ENCODE data around the gene ZFP36L1. TPM values are rescaled to one million over a fixed set of nuclear protein-coding genes. Genes with fewer than 3 reads are reported as not detected.

ZFP36L1 gene
- total RNA-seq, 4 donors from 2014 or later = 180 to 712 (median 266) TPM

DNA sequence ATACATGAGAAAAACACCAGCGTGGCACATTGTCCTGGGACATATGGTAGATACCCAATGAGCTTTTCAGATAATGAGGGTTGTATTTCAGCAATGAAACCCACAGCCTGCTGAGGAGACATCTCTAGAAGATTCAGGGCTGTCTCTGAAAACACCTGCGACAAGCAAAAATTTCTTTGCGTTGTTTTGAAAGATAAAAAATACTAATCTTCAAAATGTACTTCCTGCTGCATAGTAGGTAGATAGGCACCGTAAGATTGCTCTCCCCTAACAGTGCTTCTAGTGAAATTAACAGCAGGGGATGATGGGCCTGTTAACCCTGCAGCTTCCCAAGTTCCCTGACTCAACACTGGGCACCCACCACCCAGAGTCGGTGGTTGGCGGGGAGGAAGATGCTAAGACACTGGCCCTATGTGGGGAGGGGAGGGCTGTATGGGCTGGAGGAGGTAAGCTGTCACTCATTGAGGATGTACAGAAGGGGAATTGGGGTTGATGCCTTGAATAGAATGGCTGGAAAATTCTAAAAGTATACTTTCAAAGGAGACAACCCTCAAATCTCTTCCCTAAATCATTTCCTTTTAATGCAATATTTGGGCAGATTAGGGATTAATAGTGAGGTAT lies 20.0 kb downstream of the ZFP36L1 start:
- Histone ChIP-seq H3K4me3 (no peak overlapping the region), H3K27me3 (no peaks in the 10 kb centered on the region), H3K36me3 (no peaks in the 10 kb centered on the region), H3K9me3 (no peaks in the 10 kb centered on the region), H3K27ac (no peak overlapping the region), H3K4me1 (peaks cover 0 to 6% (median 0%) of the 10 kb centered on the region in 4 donors)
- DNase-seq = no peak
- no peak for TF ChIP-seq POLR2A (IDR thresholded peaks at IDR 0.05)
- no peak for TF ChIP-seq POLR2AphosphoS5 (IDR thresholded peaks at IDR 0.05)
- no peak for TF ChIP-seq EP300 (IDR thresholded peaks at IDR 0.05; ENCODE audit: low read depth)
- TF ChIP-seq, protein P1, sequence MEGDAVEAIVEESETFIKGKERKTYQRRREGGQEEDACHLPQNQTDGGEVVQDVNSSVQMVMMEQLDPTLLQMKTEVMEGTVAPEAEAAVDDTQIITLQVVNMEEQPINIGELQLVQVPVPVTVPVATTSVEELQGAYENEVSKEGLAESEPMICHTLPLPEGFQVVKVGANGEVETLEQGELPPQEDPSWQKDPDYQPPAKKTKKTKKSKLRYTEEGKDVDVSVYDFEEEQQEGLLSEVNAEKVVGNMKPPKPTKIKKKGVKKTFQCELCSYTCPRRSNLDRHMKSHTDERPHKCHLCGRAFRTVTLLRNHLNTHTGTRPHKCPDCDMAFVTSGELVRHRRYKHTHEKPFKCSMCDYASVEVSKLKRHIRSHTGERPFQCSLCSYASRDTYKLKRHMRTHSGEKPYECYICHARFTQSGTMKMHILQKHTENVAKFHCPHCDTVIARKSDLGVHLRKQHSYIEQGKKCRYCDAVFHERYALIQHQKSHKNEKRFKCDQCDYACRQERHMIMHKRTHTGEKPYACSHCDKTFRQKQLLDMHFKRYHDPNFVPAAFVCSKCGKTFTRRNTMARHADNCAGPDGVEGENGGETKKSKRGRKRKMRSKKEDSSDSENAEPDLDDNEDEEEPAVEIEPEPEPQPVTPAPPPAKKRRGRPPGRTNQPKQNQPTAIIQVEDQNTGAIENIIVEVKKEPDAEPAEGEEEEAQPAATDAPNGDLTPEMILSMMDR (IDR thresholded peaks at IDR 0.05) = no peak
- 58 to 91% methylated on average over 2 to 6 of the region's 6 CpGs for WGBS, 2 donors (ENCODE audit: low coverage in 1 of 2)
- intact Hi-C loops (cut with DNase I; ENCODE audit: low total_unique reads) (no loop called here), in situ Hi-C loops (cut with MboI; ENCODE audit: low pct_ligation_motif_present in 1 of 4, low pct_unique_long_range_greater_than_20kb in 1 of 4, low sequenced_read_pairs in 3 of 4) (no loop called here)

DNA sequence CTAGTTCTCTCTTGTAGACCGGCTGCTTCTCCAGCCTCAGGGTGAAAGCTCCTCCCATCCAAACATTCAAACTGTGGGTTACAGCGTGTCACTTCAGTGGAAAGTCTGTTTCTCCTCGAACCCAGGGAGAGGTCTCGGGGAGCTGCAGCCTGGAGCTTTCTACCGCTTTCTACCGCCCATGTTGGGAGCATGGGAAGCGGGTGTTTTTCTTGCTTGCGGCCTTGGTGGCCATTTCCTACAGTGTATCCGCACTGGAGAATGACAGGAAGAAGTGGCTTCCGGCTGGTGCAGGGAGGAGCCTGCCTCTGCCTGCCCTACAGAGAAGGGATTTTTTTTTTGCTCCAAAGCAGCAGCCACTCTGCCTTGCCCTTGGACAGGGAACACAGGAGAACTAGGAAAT lies 21.2 kb downstream of the ZFP36L1 start:
- Histone ChIP-seq H3K27ac (peak overlapping the region; percentile 28 to 45 (median 38)), H3K4me3 (no peak overlapping the region), H3K36me3 (no peaks in the 10 kb centered on the region), H3K4me1 (peaks cover 0 to 6% (median 0%) of the 10 kb centered on the region in 4 donors), H3K27me3 (no peaks in the 10 kb centered on the region), H3K9me3 (no peaks in the 10 kb centered on the region)
- WGBS, 2 donors (ENCODE audit: low coverage in 1 of 2) = 70% methylated on average over 10 of the region's 10 CpGs; no CpG with 5 or more reads in 1 of the 2 donors
- in situ Hi-C loops (cut with MboI; ENCODE audit: low pct_ligation_motif_present in 1 of 4, low pct_unique_long_range_greater_than_20kb in 1 of 4, low sequenced_read_pairs in 3 of 4) = no loop called here
- TF ChIP-seq POLR2A (IDR thresholded peaks at IDR 0.05) (no peak), EP300 (IDR thresholded peaks at IDR 0.05; ENCODE audit: low read depth) (no peak), POLR2AphosphoS5 (IDR thresholded peaks at IDR 0.05) (no peak)
- TF ChIP-seq, protein P1 (IDR thresholded peaks at IDR 0.05) = no peak
- intact Hi-C loops (cut with DNase I; ENCODE audit: low total_unique reads) = no loop called here
- no peak for DNase-seq

DNA sequence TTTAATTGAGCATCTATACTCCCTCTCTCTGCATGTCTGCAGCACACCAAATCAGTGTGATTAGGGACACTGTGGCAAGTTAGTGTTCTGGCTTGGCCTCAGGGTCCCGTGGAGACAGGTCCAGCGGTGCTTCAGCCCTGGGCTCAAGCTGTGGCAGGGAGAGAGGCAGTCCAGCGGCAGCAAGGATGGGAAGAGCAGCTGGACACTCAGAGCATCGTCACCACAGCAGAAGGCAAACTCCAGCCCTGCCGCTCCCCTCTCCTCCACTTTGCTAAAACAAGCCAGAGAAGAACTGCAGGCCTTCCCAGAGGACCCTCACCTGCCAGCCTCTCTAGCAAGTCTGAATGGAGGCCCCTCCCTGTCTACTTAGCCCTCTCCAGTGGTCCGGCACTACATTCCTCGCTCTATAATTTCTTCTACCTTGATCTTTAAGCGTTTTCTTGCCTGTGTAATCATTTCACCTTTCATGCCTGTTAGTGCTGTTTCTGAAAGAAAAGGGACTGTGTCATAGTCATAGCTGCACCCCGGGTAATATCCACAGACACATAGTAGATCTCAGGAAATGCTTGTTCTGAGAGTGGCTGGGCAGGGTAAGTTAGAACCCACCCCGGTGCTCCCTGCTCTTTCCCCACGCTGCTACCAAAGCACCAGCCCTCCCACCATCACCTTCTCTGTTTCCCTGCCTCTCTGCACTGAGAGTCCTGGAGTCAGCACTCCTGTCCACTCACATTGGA lies 22.1 kb downstream of the ZFP36L1 start:
- H3K4me3 ChIP-seq = no peak overlapping the region
- in situ Hi-C loops (cut with MboI; ENCODE audit: low pct_ligation_motif_present in 1 of 4, low pct_unique_long_range_greater_than_20kb in 1 of 4, low sequenced_read_pairs in 3 of 4) = no loop called here
- H3K27me3 ChIP-seq = no peaks in the 10 kb centered on the region
- no peaks in the 10 kb centered on the region for H3K36me3 ChIP-seq
- TF ChIP-seq EP300 (IDR thresholded peaks at IDR 0.05; ENCODE audit: low read depth) (no peak), POLR2AphosphoS5 (IDR thresholded peaks at IDR 0.05) (no peak), POLR2A (IDR thresholded peaks at IDR 0.05) (no peak)
- TF ChIP-seq, protein P1 (IDR thresholded peaks at IDR 0.05) = no peak
- no peak overlapping the region for H3K27ac ChIP-seq
- peaks cover 0 to 6% (median 0%) of the 10 kb centered on the region in 4 donors for H3K4me1 ChIP-seq
- intact Hi-C loops (cut with DNase I; ENCODE audit: low total_unique reads) = no loop called here
- no peaks in the 10 kb centered on the region for H3K9me3 ChIP-seq
- DNase-seq = no peak
- WGBS, 2 donors (ENCODE audit: low coverage in 1 of 2) = 84 to 100% methylated on average over 3 to 11 of the region's 11 CpGs

DNA sequence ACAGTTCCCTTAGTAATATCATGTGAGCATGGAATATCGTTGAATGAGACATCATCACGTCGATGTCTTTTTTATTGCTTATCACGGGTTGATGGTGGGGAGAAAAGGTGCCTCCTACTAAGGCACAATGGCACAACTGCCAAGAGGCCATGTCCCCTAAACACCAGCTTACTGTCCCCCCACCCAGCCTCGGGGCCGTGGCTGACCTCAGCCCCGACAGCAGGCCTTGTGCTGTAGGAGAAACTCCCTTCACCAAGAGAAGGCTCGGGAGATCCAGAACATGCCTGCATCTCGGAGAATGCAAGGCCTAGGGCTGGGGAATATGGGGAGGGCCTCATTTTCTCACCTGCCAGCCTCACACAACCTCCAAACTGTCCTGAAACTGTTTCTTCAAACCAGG lies 22.8 kb downstream of the ZFP36L1 start:
- Histone ChIP-seq H3K27ac (no peak overlapping the region), H3K4me3 (no peak overlapping the region), H3K36me3 (no peaks in the 10 kb centered on the region), H3K27me3 (no peaks in the 10 kb centered on the region), H3K4me1 (peaks cover 0 to 6% (median 0%) of the 10 kb centered on the region in 4 donors), H3K9me3 (no peaks in the 10 kb centered on the region)
- in situ Hi-C loops (cut with MboI; ENCODE audit: low pct_ligation_motif_present in 1 of 4, low pct_unique_long_range_greater_than_20kb in 1 of 4, low sequenced_read_pairs in 3 of 4) = no loop called here
- TF ChIP-seq EP300 (IDR thresholded peaks at IDR 0.05; ENCODE audit: low read depth) (no peak), POLR2A (IDR thresholded peaks at IDR 0.05) (no peak), POLR2AphosphoS5 (IDR thresholded peaks at IDR 0.05) (no peak)
- TF ChIP-seq, protein P1 (IDR thresholded peaks at IDR 0.05) = no peak
- intact Hi-C loops (cut with DNase I; ENCODE audit: low total_unique reads) = no loop called here
- 92 to 100% methylated on average over 2 to 9 of the region's 9 CpGs for WGBS, 2 donors (ENCODE audit: low coverage in 1 of 2)
- DNase-seq = no peak
